Neural progenitor cell (in vitro differentiated cells): ENCODE measurements around the gene PFDN1. TPM values are rescaled to one million over a fixed set of nuclear protein-coding genes. Genes with fewer than 3 reads are reported as not detected.
"Not testable (repeated sequence)": the region's sequence is repeated elsewhere in the genome, so short reads cannot be mapped to it uniquely, and the experiment has no call there.

Experiments
- DNase-seq: peaks from one replicate; pipeline ENCODE4 v3.0.0-alpha.2; 2016; ENCODE audit warnings: low spot score
- H2AFZ ChIP-seq: fragments of 200-600 bp; sonication (generic); replicated peaks from 2 replicates; pipeline ENCODE4 v1.6.1; 2016; ENCODE audit warnings: antibody characterized with exemption
- H3F3A ChIP-seq: fragments of 200-600 bp; sonication (generic); 2 replicates; pipeline ENCODE4 v1.6.1; 2016; ENCODE audit warnings: antibody characterized with exemption, low read depth
- H3K27ac ChIP-seq: fragments of 200-600 bp; sonication (generic); 2 replicates; pipeline ENCODE4 v1.5.1; 2016; ENCODE audit warnings: mild to moderate bottlenecking
- H3K27me3 ChIP-seq: fragments of 200-600 bp; sonication (generic); 2 replicates; pipeline ENCODE4 v1.6.1; 2016; ENCODE audit warnings: mild to moderate bottlenecking, moderate library complexity
- H3K36me3 ChIP-seq: fragments of 200-600 bp; sonication (generic); 2 replicates; pipeline ENCODE4 v1.5.1; 2016
- H3K4me1 ChIP-seq: fragments of 200-600 bp; sonication (generic); 2 replicates; pipeline ENCODE4 v1.6.1; 2016; ENCODE audit warnings: mixed run types
- H3K4me2 ChIP-seq: fragments of 200-600 bp; sonication (generic); 2 replicates; pipeline ENCODE4 v1.6.1; 2016
- H3K4me3 ChIP-seq: fragments of 200-600 bp; sonication (generic); 2 replicates; pipeline ENCODE4 v1.5.1; 2016
- H3K79me2 ChIP-seq: fragments of 200-600 bp; sonication (generic); 2 replicates; pipeline ENCODE4 v1.6.1; 2016; ENCODE audit warnings: low read depth
- H3K9ac ChIP-seq: fragments of 200-600 bp; sonication (generic); 2 replicates; pipeline ENCODE4 v1.6.1; 2016
- H3K9me3 ChIP-seq: fragments of 200-600 bp; sonication (generic); 2 replicates; pipeline ENCODE4 v1.5.1; 2016; ENCODE audit warnings: low read depth
- H4K20me1 ChIP-seq: fragments of 200-600 bp; sonication (generic); 2 replicates; pipeline ENCODE4 v1.6.1; 2016; ENCODE audit warnings: low read depth
- H3K27ac Mint-ChIP-seq: 3 replicates; pipeline ENCODE4 v1.8.0; 2021; ENCODE audit warnings: mixed read lengths
- H3K27me3 Mint-ChIP-seq: 2 replicates; pipeline ENCODE4 v1.8.0; 2022; ENCODE audit warnings: low read depth, mild to moderate bottlenecking, inconsistent platforms, moderate library complexity, mixed read lengths; ENCODE audit not compliant: insufficient read depth
- H3K36me3 Mint-ChIP-seq: 3 replicates; pipeline ENCODE4 v1.8.0; 2021; ENCODE audit warnings: mixed read lengths
- H3K4me1 Mint-ChIP-seq: 3 replicates; pipeline ENCODE4 v1.8.0; 2021; ENCODE audit warnings: mixed read lengths
- H3K4me3 Mint-ChIP-seq: 3 replicates; pipeline ENCODE4 v1.8.0; 2021; ENCODE audit warnings: mild to moderate bottlenecking, moderate library complexity, mixed read lengths
- H3K9me3 Mint-ChIP-seq: 3 replicates; pipeline ENCODE4 v1.8.0; 2020; ENCODE audit warnings: mixed read lengths
- EZH2 ChIP-seq: fragments of 200-600 bp; sonication (generic); IDR thresholded peaks from 2 replicates; pipeline ENCODE4 v1.6.1; 2017; ENCODE audit warnings: antibody characterized with exemption, mild to moderate bottlenecking, moderate library complexity
- EZH2phosphoT487 ChIP-seq: fragments of 200-600 bp; sonication (generic); IDR thresholded peaks from 2 replicates; pipeline ENCODE4 v1.6.1; 2017; ENCODE audit warnings: antibody characterized with exemption
- total RNA-seq: library from RNA; depleted of rRNA; stranded (reverse); fragments of >200 nt; gene quantifications from 2 replicates; pipeline ENCODE4 v1.2.3, GENCODE V29; 2015; ENCODE audit warnings: low replicate concordance
- TF ChIP-seq, protein P1 (sequence below): fragments of 200-600 bp; sonication (generic); IDR thresholded peaks from 2 replicates; pipeline ENCODE4 v1.5.1; 2017; ENCODE audit warnings: antibody characterized with exemption, mild to moderate bottlenecking

The PFDN1 gene
- total RNA-seq, 1 donor from 2014 or later = 79.8 TPM

DNA sequence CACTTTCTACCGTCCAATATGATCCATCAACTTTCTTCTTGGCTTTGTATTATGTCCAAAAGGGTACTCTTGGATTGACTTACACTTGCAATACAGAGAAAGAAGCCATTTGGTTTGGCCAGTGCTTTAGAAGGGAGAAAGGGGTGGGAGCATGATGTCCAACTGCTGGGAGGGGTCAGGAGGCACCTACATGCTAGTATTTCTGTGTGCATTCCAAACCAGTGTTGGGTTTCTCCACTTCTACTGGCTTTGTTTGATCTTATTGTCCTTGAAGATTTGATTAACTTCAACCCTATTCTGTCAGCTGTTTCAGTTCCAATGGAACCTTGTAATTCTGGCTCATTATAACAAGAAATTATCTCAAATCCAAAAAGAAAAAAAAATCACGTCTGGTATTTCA, 100.3 kb downstream of the PFDN1 start:
- peaks cover 5% of the 10 kb centered on the region for H3K36me3 Mint-ChIP-seq
- peaks cover 9% of the 10 kb centered on the region for H3K4me1 Mint-ChIP-seq
- no peak overlapping the region for H3K4me2 ChIP-seq
- H3K9me3 ChIP-seq = no peaks in the 10 kb centered on the region
- H3K27ac ChIP-seq = no peak overlapping the region
- H2AFZ ChIP-seq = no peak overlapping the region
- H3K4me3 ChIP-seq = no peak overlapping the region
- H3K27ac Mint-ChIP-seq = no peak overlapping the region
- no peak overlapping the region for H3K9ac ChIP-seq
- H4K20me1 ChIP-seq = no peaks in the 10 kb centered on the region
- no peak overlapping the region for H3K4me3 Mint-ChIP-seq
- H3K4me1 ChIP-seq = peaks cover 13% of the 10 kb centered on the region
- H3K9me3 Mint-ChIP-seq = no peaks in the 10 kb centered on the region
- DNase-seq = no peak
- TF ChIP-seq, protein P1, sequence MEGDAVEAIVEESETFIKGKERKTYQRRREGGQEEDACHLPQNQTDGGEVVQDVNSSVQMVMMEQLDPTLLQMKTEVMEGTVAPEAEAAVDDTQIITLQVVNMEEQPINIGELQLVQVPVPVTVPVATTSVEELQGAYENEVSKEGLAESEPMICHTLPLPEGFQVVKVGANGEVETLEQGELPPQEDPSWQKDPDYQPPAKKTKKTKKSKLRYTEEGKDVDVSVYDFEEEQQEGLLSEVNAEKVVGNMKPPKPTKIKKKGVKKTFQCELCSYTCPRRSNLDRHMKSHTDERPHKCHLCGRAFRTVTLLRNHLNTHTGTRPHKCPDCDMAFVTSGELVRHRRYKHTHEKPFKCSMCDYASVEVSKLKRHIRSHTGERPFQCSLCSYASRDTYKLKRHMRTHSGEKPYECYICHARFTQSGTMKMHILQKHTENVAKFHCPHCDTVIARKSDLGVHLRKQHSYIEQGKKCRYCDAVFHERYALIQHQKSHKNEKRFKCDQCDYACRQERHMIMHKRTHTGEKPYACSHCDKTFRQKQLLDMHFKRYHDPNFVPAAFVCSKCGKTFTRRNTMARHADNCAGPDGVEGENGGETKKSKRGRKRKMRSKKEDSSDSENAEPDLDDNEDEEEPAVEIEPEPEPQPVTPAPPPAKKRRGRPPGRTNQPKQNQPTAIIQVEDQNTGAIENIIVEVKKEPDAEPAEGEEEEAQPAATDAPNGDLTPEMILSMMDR = no peak
- TF ChIP-seq EZH2 (no peak), EZH2phosphoT487 (no peak)
- H3K27me3 ChIP-seq = no peaks in the 10 kb centered on the region
- H3K27me3 Mint-ChIP-seq = no peaks in the 10 kb centered on the region
- no peaks in the 10 kb centered on the region for H3K36me3 ChIP-seq
- no peaks in the 10 kb centered on the region for H3K79me2 ChIP-seq
- H3F3A ChIP-seq = no peaks in the 10 kb centered on the region

DNA sequence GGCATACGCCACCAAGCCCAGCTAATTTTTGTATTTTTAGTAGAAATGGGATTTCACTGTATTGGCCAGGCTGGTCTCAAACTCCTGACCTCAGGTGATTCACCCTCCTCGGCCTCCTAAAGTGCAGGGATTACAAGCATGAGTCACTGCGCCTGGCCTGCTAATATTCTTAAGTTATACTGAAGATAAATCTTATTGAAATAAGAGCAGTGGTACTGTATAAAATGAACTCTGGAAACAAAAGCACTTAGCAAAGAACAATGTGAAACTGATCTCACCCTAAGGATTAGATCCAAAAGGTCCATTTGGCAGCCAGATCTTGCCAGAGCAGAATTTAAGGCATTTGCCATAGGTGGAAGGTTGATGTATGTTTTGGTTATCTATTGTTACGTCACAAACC, 100.8 kb downstream of the PFDN1 start:
- no peaks in the 10 kb centered on the region for H3K9me3 ChIP-seq
- H3K27me3 ChIP-seq = no peaks in the 10 kb centered on the region
- DNase-seq = no peak
- no peak overlapping the region for H2AFZ ChIP-seq
- Mint-ChIP-seq H3K4me1 (peaks cover 9% of the 10 kb centered on the region), H3K4me3 (no peak overlapping the region), H3K27me3 (no peaks in the 10 kb centered on the region), H3K9me3 (no peaks in the 10 kb centered on the region), H3K36me3 (peaks cover 5% of the 10 kb centered on the region), H3K27ac (no peak overlapping the region)
- no peaks in the 10 kb centered on the region for H3K36me3 ChIP-seq
- H3K27ac ChIP-seq = no peak overlapping the region
- TF ChIP-seq, protein P1 = no peak
- TF ChIP-seq EZH2 (no peak), EZH2phosphoT487 (no peak)
- no peaks in the 10 kb centered on the region for H3F3A ChIP-seq
- H3K9ac ChIP-seq = no peak overlapping the region
- H3K4me3 ChIP-seq = no peak overlapping the region
- H4K20me1 ChIP-seq = no peaks in the 10 kb centered on the region
- no peak overlapping the region for H3K4me2 ChIP-seq
- H3K4me1 ChIP-seq = peaks cover 13% of the 10 kb centered on the region
- H3K79me2 ChIP-seq = no peaks in the 10 kb centered on the region

DNA sequence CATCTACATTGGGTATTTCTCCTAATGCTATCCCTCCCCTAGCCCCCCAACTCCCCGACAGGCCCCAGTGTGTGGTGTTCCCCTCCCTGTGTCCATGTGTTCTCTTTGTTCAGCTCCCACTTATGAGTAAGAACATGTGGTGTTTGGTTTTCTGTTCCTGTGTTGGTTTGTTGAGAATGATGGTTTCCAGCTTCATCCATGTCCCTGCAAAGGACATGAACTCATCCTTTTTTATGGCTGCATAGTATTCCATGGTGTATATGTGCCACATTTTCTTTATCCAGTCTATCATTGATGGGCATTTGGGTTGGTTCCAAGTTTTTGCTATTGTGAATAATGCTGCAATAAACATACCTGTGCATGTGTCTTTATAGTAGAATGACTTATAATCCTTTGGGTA, 104.0 kb downstream of the PFDN1 start:
- not testable (repeated sequence) for H3K4me3 ChIP-seq, H3K9me3 ChIP-seq

DNA sequence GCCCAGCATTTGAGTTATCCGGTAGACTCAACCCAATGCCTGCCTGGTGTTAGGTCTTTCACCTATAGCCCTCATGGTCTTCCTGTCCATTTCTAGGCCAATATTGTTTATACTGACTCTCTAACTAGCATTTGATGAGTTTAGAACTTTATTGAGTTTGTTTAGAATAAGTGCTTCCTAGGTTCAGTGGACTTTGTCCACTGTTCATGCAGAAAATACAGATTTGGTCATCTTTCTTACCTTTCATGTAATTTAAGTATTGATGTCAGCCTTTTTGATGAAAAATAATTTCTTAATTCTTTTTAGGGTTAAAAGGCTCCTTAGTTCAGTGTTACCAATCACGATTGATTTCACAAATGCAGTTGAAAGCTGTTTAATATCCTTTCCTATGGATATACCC, 105.9 kb downstream of the PFDN1 start:
- H3K36me3 Mint-ChIP-seq = peaks cover 9% of the 10 kb centered on the region
- Histone ChIP-seq H3K9ac (no peak overlapping the region), H3K4me1 (no peaks in the 10 kb centered on the region), H3K4me2 (no peak overlapping the region), H3K27ac (no peak overlapping the region), H3K36me3 (no peaks in the 10 kb centered on the region), H4K20me1 (no peaks in the 10 kb centered on the region), H3F3A (no peaks in the 10 kb centered on the region), H3K9me3 (no peaks in the 10 kb centered on the region), H3K79me2 (no peaks in the 10 kb centered on the region), H2AFZ (no peak overlapping the region), H3K27me3 (no peaks in the 10 kb centered on the region), H3K4me3 (no peak overlapping the region)
- DNase-seq = no peak
- H3K9me3 Mint-ChIP-seq = no peaks in the 10 kb centered on the region
- no peak overlapping the region for H3K4me3 Mint-ChIP-seq
- H3K27me3 Mint-ChIP-seq = no peaks in the 10 kb centered on the region
- no peak overlapping the region for H3K27ac Mint-ChIP-seq
- H3K4me1 Mint-ChIP-seq = peaks cover 2% of the 10 kb centered on the region
- no peak for TF ChIP-seq EZH2

More for the DNA sequence above, 104.0 kb downstream of the PFDN1 start:
- not testable (repeated sequence) for H3K4me3 Mint-ChIP-seq, H3K4me1 Mint-ChIP-seq, H3K27me3 Mint-ChIP-seq, H3K79me2 ChIP-seq, H3K4me2 ChIP-seq, H3K27me3 ChIP-seq, DNase-seq, H2AFZ ChIP-seq, H3K9me3 Mint-ChIP-seq, H3K36me3 ChIP-seq, H3F3A ChIP-seq, H3K36me3 Mint-ChIP-seq, H3K4me1 ChIP-seq, H3K27ac Mint-ChIP-seq, H4K20me1 ChIP-seq, H3K9ac ChIP-seq, H3K27ac ChIP-seq
